ENCODE results near the gene PHRF1.

DNA sequence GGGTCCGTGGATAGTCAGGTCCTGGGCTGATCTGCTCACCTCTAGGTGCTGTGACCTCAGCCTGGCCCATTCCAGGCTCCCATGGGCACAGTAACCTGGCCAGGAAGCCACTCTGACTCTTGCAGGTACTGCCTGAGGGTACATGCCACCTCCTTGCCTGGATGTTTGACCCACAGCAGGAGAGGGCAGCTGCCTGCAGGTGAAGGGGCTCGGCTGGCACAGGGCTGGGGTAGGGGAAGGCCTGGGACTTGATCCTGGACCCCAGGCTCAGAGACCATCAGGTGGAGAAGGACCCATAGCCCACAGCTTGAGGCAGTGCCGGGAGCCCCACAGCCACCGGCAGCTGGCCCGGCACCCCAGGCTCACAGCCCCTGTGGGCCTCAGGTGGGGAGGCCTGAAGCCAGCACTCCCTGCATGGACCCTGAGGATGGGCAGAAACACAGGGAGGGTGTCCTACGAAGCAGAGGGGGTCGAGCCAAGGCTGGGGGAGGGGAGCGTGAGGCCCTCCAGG, 36.2 kb upstream of the PHRF1 start:
- TF ChIP-seq POLR2A (IDR thresholded peaks at IDR 0.05), result no peak
- TF ChIP-seq, protein P1, sequence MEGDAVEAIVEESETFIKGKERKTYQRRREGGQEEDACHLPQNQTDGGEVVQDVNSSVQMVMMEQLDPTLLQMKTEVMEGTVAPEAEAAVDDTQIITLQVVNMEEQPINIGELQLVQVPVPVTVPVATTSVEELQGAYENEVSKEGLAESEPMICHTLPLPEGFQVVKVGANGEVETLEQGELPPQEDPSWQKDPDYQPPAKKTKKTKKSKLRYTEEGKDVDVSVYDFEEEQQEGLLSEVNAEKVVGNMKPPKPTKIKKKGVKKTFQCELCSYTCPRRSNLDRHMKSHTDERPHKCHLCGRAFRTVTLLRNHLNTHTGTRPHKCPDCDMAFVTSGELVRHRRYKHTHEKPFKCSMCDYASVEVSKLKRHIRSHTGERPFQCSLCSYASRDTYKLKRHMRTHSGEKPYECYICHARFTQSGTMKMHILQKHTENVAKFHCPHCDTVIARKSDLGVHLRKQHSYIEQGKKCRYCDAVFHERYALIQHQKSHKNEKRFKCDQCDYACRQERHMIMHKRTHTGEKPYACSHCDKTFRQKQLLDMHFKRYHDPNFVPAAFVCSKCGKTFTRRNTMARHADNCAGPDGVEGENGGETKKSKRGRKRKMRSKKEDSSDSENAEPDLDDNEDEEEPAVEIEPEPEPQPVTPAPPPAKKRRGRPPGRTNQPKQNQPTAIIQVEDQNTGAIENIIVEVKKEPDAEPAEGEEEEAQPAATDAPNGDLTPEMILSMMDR (IDR thresholded peaks at IDR 0.05), result no peak
